Heart left ventricle (tissue), 13 donors: ENCODE measurements around the gene PRKAG2.

ENCODE experiments used
- CTCF ChIP-seq, 12 donors: fragments of 200-600 bp; sonication (generic) in 4 of 12; IDR thresholded peaks; one replicate each; pipeline versions ENCODE4 v1.5.0 to v1.8.0; 2018 to 2022; ENCODE audit warnings: antibody characterized with exemption in 12 of 12, mild to moderate bottlenecking in 5 of 12
- POLR2A ChIP-seq, 2 donors: fragments of 450-650 bp; IDR thresholded peaks; one replicate each; pipeline ENCODE4 v1.6.1; 2017; ENCODE audit warnings: antibody characterized with exemption in 2 of 2, mild to moderate bottlenecking in 2 of 2, moderate library complexity in 2 of 2
- donor health status: ischemic (EF 13 %, LVEDD 7.1; RV severe dilation, severe dysfunction).
- donor health status: DM: no; HTN: yes; CAD: no.
- donor health status: DM: no; HTN: no; CAD: no.
- donor health status: ischemic (EF 25% LVEDD 6.9; RV normal size, moderate dysfunction).
- donor health status: ischemic (EF 25% LVEDD 5.7; RV mildly dilated, moderate dysfunction).
- donor health status: ischemic (EF 35%, LVEDD 5.7; RV mildly dilated, moderate dysfunction).
- donor health status: nonischemic (EF 11% LVEDD 7.7; RV severe dilation, severe dysfunction).
- donor health status: DM: yes; HTN: yes; CAD: no.
- donor health status: PGD.
- donor health status: ischemic (EF 29% LVEDD 5.4; RV normal size, mild dysfunction).
- donor health status: nonischemic (EF 23%, LVEDD 6.1; RV moderate dilation, normal function).

- TF ChIP-seq CTCF (IDR thresholded peaks at IDR 0.05) (no peak), POLR2A (IDR thresholded peaks at IDR 0.05) (no peak)
These were observed 365.0 kb downstream of the PRKAG2 start for GRCh38 chr7:151511946-151512345.
